Tibial nerve (tissue), 4 donors: Measurements from ENCODE around the gene XKR3.

ENCODE experiments used
- CTCF ChIP-seq, 5 experiments: fragments of 200-600 bp in 3 of 5; fragments of 450-650 bp in 2 of 5; sonication (generic) in 3 of 5; IDR thresholded peaks; one replicate each; pipeline ENCODE4 v1.5.1; 2016 to 2019; ENCODE audit warnings: antibody characterized with exemption in 5 of 5, mild to moderate bottlenecking in 3 of 5, moderate library complexity in 2 of 5
- EP300 ChIP-seq, 2 donors: sonication (generic); formaldehyde crosslinking; IDR thresholded peaks; one replicate each; pipeline ENCODE4 v1.6.1; 2017; ENCODE audit warnings: antibody characterized with exemption in 2 of 2, mild to moderate bottlenecking in 1 of 2
- POLR2A ChIP-seq, 2 donors: fragments of 450-650 bp; IDR thresholded peaks; one replicate each; pipeline ENCODE4 v1.6.1; 2017; ENCODE audit warnings: antibody characterized with exemption in 2 of 2, mild to moderate bottlenecking in 2 of 2, moderate library complexity in 2 of 2

- TF ChIP-seq CTCF (IDR thresholded peaks at IDR 0.05): no peak
- TF ChIP-seq POLR2A (IDR thresholded peaks at IDR 0.05): no peak
- TF ChIP-seq EP300 (IDR thresholded peaks at IDR 0.05): no peak
Observed at GRCh38 chr22:16803255-16803917, 21.8 kb downstream of the XKR3 start.
